ENCODE measurements around the gene COL2A1. TPM values are rescaled to one million over a fixed set of nuclear protein-coding genes. Genes with fewer than 3 reads are reported as not detected.

COL2A1 gene
- total and polyA plus RNA-seq, 2 donors (not counting 3 experiments of a cell fraction or from before 2014, with no cell fraction given): not detected

DNA sequence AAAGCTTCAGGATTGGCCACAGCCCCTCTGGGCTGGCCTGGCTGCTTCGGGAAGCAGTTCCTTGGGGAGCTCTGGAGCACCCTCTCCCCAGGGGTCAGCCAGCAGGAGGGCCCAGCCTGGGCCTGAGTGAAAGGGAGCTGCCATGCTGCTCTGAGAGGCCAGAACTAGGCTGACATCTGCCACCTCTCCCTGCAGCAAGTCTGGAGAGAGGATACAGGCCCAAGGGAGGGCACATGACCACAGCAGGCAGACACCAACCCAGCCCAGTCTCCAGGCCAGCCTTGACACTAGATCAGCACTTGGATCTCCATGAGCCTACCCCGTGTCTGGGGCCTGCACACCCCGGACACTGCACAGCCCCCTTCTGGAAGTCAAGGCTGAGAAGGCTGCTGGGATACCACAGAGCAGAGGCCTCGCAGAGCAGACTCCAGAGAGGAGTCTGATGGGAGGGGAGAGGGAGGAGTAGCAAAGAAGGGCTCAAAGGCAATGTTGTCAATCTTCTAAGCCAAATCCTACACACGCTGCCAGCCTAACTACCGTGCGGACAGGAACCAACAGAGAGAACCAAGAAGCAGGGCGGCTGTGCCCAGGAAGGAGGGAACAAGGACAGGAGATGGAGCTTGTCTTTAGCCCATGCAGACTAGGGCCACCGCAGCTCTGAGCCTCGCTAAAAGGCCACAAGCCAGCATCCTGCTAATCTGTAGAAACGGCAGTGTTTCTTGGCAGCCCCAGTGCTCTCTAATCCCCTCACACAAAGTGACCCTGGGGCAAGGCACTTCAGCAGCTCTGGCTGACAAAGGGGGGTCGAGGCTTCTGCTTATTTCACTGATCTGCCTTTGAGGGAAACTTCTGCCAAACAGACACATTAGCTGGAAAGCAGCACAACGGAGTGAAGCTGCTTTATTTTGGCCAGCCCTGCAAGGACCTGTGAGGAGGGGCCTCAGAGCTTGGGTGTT, 12.9 kb downstream of the COL2A1 start:
- Histone ChIP-seq H3K4me1 (ENCODE audit: control insufficient read depth, extremely low read depth, insufficient read depth, low read length) (no peaks in the 10 kb centered on the region), H3K9me3 (replicated peaks; ENCODE audit: control insufficient read depth, insufficient read depth, low read length) (no peaks in the 10 kb centered on the region), H3K9ac (replicated peaks; ENCODE audit: extremely low read depth, insufficient read depth, low read length) (no peak overlapping the region), H3K9me1 (replicated peaks; ENCODE audit: control insufficient read depth, extremely low read depth, insufficient read depth, low read length) (no peaks in the 10 kb centered on the region), H4K20me1 (replicated peaks; ENCODE audit: control insufficient read depth, extremely low read depth, insufficient read depth, low read length) (no peaks in the 10 kb centered on the region), H3K79me2 (ENCODE audit: control insufficient read depth, insufficient read depth, low read length) (no peaks in the 10 kb centered on the region), H3K4me2 (ENCODE audit: insufficient read depth, low read length) (no peak overlapping the region), H3K36me3 (ENCODE audit: control insufficient read depth in 2 of 2, extremely low read depth in 1 of 2, insufficient read depth in 2 of 2, low read length in 2 of 2) (no peaks in the 10 kb centered on the region), H3K27me3 (ENCODE audit: control insufficient read depth in 2 of 2, insufficient read depth in 2 of 2, low read length in 2 of 2) (peaks cover 10 to 13% of the 10 kb centered on the region in 2 experiments), H3K27ac (ENCODE audit: insufficient read depth, low read depth, low read length) (no peak overlapping the region), H2AFZ (ENCODE audit: low read depth, low read length) (no peak overlapping the region), H3K4me3 (replicated peaks in 1 of 3; ENCODE audit: insufficient read depth in 1 of 3, low read depth in 1 of 3, low read length in 3 of 3) (no peak overlapping the region)
- BruUV-seq (replicated peaks): no TSS peak
- CTCF ChIA-PET: interaction anchor here (1.1 kb wide), 1 partner anchor 27 kb away, joined by 3 read pairs; no protein-coding TSS in a partner anchor
- intact Hi-C loops (cut with micrococcal nuclease): no loop called here
- POLR2A ChIA-PET: no interaction called here
- DNase-seq (ENCODE audit: low read depth, low spot score) (no peak), FAIRE-seq (no peak)
- dilution Hi-C loops (cut with MboI; ENCODE audit: extremely low pct_ligation_motif_present, low sequenced_read_pairs): no loop called here
- TF ChIP-seq, protein P1, sequence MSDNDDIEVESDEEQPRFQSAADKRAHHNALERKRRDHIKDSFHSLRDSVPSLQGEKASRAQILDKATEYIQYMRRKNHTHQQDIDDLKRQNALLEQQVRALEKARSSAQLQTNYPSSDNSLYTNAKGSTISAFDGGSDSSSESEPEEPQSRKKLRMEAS (IDR thresholded peaks at IDR 0.05; ENCODE audit: insufficient read depth, insufficient read length): no peak
- TF ChIP-seq EZH2 (IDR thresholded peaks at IDR 0.05; ENCODE audit: borderline replicate concordance, low read depth, low read length, severe bottlenecking) (no peak), JUN (IDR thresholded peaks at IDR 0.05; ENCODE audit: borderline replicate concordance, insufficient read depth, insufficient read length, low read depth) (no peak)

DNA sequence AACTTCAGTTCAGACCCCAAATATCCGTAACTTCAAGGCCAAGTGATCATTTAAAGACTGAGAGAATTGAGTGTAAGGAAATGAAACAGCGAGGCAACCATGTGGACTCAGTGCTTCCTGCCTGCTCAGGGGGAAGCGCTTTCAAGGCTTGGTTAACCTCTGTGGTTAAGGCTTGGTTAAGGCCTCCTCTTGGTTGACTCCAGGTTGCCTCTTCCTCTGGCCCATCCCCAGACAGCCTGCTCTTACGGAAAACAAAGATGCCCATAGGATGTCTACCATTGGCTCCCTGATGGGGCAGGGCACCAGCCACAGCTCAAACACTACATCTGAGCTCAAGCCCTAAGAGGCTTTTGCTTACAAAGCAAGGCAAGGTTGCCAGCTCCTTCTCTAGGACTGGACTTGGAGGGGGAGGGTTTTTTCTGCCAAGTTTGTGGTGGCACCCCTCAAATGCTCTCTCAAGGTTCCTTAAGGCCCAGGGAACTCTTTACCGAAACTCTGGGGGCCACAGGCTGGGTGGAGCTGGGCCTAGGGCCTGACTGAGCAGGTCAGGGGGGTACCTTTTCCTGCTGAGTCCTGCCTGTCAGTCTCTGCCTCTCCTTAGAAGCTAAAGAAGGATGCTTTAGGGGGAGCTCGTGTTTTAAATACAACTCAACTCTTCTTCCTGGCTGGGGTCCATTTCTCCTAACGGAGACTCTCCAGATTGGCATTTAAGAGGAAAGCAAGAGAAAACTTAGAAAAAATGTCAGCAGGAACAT, 13.7 kb downstream of the COL2A1 start:
- FAIRE-seq (no peak), DNase-seq (ENCODE audit: low read depth, low spot score) (no peak)
- no peak overlapping the region for H3K9ac ChIP-seq (replicated peaks; ENCODE audit: extremely low read depth, insufficient read depth, low read length)
- ChIA-PET POLR2A (no interaction called here), CTCF (no interaction called here)
- H3K36me3 ChIP-seq (ENCODE audit: control insufficient read depth in 2 of 2, extremely low read depth in 1 of 2, insufficient read depth in 2 of 2, low read length in 2 of 2): no peaks in the 10 kb centered on the region
- no peaks in the 10 kb centered on the region for H3K79me2 ChIP-seq (ENCODE audit: control insufficient read depth, insufficient read depth, low read length)
- H3K4me3 ChIP-seq (replicated peaks in 1 of 3; ENCODE audit: insufficient read depth in 1 of 3, low read depth in 1 of 3, low read length in 3 of 3): no peak overlapping the region
- no peaks in the 10 kb centered on the region for H3K4me1 ChIP-seq (ENCODE audit: control insufficient read depth, extremely low read depth, insufficient read depth, low read length)
- H3K27ac ChIP-seq (ENCODE audit: insufficient read depth, low read depth, low read length): no peak overlapping the region
- no peaks in the 10 kb centered on the region for H3K9me3 ChIP-seq (replicated peaks; ENCODE audit: control insufficient read depth, insufficient read depth, low read length)
- TF ChIP-seq GATA2 (IDR thresholded peaks at IDR 0.05; ENCODE audit: insufficient read depth, insufficient read length, low read depth, low read length): no peak
- no peak for TF ChIP-seq EZH2 (IDR thresholded peaks at IDR 0.05; ENCODE audit: borderline replicate concordance, low read depth, low read length, severe bottlenecking)
- TF ChIP-seq, protein P2, sequence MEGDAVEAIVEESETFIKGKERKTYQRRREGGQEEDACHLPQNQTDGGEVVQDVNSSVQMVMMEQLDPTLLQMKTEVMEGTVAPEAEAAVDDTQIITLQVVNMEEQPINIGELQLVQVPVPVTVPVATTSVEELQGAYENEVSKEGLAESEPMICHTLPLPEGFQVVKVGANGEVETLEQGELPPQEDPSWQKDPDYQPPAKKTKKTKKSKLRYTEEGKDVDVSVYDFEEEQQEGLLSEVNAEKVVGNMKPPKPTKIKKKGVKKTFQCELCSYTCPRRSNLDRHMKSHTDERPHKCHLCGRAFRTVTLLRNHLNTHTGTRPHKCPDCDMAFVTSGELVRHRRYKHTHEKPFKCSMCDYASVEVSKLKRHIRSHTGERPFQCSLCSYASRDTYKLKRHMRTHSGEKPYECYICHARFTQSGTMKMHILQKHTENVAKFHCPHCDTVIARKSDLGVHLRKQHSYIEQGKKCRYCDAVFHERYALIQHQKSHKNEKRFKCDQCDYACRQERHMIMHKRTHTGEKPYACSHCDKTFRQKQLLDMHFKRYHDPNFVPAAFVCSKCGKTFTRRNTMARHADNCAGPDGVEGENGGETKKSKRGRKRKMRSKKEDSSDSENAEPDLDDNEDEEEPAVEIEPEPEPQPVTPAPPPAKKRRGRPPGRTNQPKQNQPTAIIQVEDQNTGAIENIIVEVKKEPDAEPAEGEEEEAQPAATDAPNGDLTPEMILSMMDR (IDR thresholded peaks at IDR 0.05; ENCODE audit: extremely low read depth in 1 of 2, insufficient read depth in 1 of 2, low read depth in 1 of 2, low read length in 2 of 2): no peak
- no peak for TF ChIP-seq MYC (IDR thresholded peaks at IDR 0.05; ENCODE audit: low read depth, low read length)
- dilution Hi-C loops (cut with MboI; ENCODE audit: extremely low pct_ligation_motif_present, low sequenced_read_pairs): no loop called here
- no TSS peak for BruUV-seq (replicated peaks)
- H3K4me2 ChIP-seq (ENCODE audit: insufficient read depth, low read length): no peak overlapping the region
- H3K9me1 ChIP-seq (replicated peaks; ENCODE audit: control insufficient read depth, extremely low read depth, insufficient read depth, low read length): no peaks in the 10 kb centered on the region
- peaks cover 6 to 7% of the 10 kb centered on the region in 2 experiments for H3K27me3 ChIP-seq (ENCODE audit: control insufficient read depth in 2 of 2, insufficient read depth in 2 of 2, low read length in 2 of 2)
- intact Hi-C loops (cut with micrococcal nuclease): no loop called here
- H2AFZ ChIP-seq (ENCODE audit: low read depth, low read length): no peak overlapping the region
- no peaks in the 10 kb centered on the region for H4K20me1 ChIP-seq (replicated peaks; ENCODE audit: control insufficient read depth, extremely low read depth, insufficient read depth, low read length)

Measured in endothelial cell of umbilical vein (primary cell).